GM18505 (cell line): ENCODE results near the gene CPA1.

Source experiments
- ATAC-seq: cut with Tn5 transposase; IDR thresholded peaks from one replicate; pipeline ENCODE4 v1.9.1; 2021; ENCODE audit not compliant: unreplicated experiment
- POLR2A ChIP-seq: IDR thresholded peaks from 4 replicates; pipeline ENCODE4 v1.6.1; 2011; ENCODE audit warnings: borderline replicate concordance; ENCODE audit not compliant: insufficient read depth, insufficient read length; ENCODE audit errors: extremely low read depth

CPA1 gene

DNA sequence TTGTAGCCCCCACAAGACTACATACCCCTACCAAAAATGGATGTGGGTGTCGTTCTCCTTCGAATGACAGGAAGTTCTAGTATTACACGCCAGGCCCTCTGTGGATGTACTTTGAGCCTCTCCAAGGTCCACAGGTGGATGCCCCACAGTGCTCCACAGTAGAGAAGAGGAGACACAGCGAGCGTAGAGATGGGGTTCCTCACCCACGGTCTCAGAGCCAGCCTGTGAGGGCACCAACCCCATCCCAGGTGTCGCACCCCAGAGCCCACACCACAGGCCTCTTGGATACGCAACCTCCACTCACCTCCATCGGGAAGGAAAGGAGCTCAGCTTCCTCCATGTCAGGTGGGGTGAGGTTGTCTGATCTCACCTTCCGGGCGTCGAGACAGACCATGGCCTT lies 33.4 kb upstream of the CPA1 start:
- no peak for TF ChIP-seq POLR2A
- no peak for ATAC-seq

GRCh38 chr7:130349911-130350782 lies 30.1 kb upstream of the CPA1 start:
- no peak for ATAC-seq
- no peak for TF ChIP-seq POLR2A

DNA sequence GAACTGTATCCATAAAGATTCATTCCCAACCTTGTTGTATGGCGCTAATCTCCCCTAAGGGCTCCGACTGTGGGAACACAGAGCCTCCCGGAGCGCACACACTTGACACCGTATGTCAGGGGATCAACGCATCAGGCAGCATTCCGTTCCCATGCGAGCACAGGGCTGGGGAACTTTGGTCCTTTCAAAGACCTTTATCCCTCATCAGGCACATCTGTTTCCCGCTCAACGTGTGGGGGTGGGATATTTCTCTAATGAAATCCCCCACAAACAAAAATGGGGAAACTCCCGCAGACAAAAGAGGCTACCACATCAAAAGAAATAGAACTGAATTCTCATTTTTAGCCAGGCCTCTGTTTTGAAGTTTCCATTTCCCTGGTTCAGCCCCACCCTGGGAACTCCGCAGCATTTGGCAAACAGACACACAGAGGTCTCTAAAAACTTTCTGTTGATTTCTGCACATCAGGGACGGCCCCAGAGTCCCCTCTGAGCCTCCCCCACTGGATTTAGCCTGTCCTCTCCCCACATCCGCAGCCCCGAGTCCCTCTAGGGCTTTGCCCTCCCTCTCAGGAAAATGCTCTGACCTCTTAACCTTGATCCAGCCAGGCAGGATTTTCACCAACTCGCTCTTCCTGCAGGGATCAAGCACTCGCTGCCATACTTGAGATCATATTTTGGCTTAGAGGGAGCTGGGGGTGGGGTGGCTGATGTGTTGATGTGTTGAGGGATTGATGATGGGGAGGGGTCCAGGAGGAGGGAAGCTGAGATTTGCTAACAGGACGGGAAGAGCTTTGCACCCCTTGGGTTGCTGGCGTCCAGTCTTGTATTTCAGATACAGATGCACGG lies 29.1 kb upstream of the CPA1 start:
- ATAC-seq, result no peak

DNA sequence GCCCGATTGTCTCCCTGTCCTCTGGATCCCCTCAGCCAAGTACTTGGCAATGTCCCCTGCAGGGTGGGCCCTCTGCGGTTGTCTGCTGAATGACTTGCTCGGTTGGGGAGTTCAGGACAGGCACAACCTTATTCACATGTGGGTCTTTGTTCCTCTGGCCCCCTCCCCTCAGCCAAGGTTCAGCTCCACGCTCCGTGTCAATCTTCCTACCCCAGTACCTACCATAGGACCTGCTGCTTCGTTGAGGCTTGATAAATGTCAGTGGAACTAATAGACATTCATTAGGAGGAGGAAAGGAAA lies 28.6 kb upstream of the CPA1 start:
- TF ChIP-seq POLR2A, result no peak
- ATAC-seq, result no peak

More for the DNA sequence above, 29.1 kb upstream of the CPA1 start:
- no peak for TF ChIP-seq POLR2A

DNA sequence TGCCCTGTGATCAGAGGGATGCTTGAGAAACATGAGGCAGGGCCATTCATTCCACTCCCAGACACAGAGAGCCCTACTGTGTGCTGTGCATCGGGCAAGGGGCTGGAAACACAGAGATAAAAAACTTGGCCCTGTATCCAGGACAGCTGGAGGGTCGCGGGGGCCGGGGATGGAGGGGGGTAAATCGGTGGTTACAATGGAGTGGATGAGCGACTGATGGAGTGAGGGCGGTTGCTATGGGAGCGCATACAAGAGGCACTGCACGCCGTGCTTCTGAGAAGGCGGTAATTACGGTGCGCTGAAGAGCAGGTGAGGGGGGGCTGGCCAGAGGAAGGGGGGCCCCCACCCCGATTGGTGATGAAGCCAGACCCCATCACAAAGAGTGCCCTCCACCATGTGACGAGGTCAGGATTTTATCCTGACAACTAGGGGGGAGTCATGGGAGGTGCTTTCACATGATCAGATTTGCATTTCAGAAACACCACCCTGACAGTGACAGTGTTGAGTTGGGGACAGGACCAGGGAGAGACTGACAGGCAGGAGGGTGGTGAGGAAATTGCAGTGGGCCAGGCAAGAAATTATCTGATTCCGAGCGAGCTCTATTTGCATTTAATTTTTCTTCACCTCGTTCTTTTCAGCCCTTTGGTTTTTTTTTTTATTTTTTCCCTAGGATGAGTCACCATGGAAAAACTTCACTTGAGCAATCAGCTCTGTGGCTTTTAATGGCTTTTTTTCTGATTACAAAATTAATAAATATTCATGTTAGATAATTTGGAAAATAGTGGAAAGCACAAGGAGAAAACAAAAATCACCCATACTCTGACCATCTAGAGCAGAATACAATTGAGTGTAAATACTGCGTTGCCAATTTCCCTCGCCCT lies 27.9 kb upstream of the CPA1 start:
- no peak for ATAC-seq
- TF ChIP-seq POLR2A, result no peak

DNA sequence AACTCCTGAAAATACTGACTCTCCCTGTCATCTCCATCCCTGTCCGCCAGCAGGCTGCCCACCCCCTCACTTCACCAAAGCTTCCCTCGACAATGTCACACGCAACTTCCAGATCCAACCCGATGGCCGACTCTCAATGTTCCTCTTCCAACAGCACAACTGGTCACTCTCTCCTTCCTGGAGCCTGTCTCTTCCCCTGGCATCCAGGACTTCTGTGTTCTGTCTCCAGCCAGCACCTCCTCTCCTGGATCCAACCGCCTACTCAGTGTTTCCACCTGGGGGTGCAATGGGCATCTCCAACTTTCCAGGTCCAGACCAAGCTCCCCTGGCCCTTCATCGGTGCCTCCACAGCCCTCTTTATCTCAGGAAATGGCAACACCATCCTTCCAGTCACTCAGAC lies 27.1 kb upstream of the CPA1 start:
- no peak for TF ChIP-seq POLR2A
- ATAC-seq, result no peak

DNA sequence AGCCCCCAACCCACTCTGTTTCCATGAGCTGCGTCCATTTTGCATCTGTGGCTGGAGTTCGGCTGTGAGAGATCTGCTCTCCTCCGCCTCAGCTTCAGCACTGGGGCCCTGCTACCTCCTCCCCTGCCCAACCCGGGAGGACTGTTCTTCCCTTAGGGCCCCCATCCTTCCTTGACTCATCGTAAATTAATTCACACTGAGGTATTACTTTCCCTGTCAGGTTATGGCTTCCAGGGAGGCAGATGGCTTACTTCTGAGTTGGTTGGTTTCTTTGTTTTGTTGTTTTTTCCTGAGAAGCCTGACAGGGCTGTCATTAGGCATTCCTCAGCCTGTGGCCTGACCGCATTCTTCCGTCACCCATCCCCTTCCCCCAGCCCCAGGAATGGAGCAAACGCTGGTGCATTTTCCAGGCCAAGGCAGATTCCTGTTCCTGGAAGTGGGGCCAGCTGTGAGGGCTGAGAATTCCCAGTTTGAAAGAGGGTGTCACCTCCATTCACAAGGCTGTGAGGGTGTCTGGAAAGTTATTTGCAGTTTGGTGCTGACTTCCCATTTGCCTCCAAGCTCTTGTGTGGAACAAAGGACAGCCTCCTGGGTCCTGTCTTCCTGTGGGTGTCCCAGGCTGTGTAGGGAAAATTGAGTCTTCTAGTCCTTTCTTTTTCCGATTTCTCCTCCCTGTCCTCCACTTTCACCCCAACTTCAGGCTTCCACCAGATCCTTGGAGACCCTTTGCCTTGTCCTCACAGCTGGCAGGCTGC lies 24.0 kb upstream of the CPA1 start:
- no peak for TF ChIP-seq POLR2A
- ATAC-seq, result no peak

DNA sequence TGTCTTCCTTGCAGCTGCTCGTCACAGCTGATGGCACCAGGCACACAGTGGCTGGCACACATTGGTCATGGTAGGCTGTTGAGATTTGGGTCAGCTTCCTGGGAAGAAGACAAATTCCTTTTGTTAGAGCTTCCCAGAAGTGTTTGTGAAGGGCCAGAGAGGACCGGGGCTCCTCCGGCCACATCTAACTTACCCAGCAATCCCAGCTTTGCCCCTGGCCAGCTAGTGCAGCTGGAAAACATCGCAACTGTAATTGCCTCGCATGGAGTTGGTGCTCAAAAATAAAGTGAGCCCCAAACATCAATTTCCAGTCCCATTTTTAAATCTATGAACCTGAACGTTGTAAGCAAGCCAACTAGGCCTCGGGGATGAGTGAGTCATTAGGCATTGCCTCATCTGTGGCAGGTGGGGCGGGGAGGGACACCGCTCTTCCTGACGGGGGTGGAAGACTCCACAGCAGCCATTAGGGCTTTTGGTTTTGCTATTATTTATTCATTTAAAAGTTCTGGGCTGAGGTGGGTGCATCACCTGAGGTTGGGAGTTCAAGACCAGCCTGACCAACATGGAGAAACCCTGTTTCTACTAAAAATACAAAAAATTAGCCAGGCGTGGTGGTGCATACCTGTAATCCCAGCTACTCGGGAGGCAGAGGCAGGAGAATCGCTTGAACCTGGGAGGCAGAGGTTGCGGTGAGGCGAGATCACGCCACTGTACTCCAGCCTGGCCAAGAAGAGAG lies 23.2 kb upstream of the CPA1 start:
- TF ChIP-seq POLR2A, result no peak
- ATAC-seq, result no peak

DNA sequence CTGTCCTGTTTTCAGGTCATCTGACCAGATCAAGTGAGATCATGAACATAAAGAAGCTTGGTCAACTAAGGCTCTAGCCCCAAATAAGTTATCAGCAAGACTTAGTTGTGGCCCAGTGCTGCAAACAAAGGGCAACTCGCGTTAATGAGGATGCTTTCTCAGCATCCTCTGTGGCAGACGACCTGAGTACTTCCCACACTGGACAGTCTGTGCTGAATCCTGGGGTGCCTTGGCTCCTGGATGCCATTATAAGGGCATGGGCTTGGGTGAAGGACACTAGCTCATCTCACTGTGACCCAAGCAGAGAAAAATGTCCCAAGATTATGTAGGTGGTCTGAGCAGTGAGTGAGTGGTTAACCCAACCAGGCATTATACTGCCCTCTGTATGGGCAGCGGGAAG lies 21.8 kb upstream of the CPA1 start:
- no peak for TF ChIP-seq POLR2A
- ATAC-seq, result no peak

- no peak for ATAC-seq
- TF ChIP-seq POLR2A, result no peak
Measured at GRCh38 chr7:130359276-130359857, 20.9 kb upstream of the CPA1 start.

- TF ChIP-seq POLR2A, result no peak
- no peak for ATAC-seq
Measured at GRCh38 chr7:130360518-130360917, 19.8 kb upstream of the CPA1 start.

- ATAC-seq, result no peak
- TF ChIP-seq POLR2A, result no peak
Measured at GRCh38 chr7:130361681-130362080, 18.6 kb upstream of the CPA1 start.
